ENCODE results near the gene TTC39C.
A peak's percentile ranks its signal among the peaks of the same experiment; 100 is the strongest.

Gene TTC39C

GRCh38 chr18:23970161-23971096, 44.1 kb upstream of the TTC39C start:
- no peak for TF ChIP-seq CTCF (IDR thresholded peaks at IDR 0.05; ENCODE audit: low read depth, low read length)
- no peak for DNase-seq (ENCODE audit: low read depth in 2 of 2)
- no peak overlapping the region for H3K4me3 ChIP-seq (replicated peaks in 1 of 2; ENCODE audit: low read depth in 2 of 2, low read length in 2 of 2)

GRCh38 chr18:23971097-23971440, 43.5 kb upstream of the TTC39C start:
- no peak overlapping the region for H3K4me3 ChIP-seq (replicated peaks in 1 of 2; ENCODE audit: low read depth in 2 of 2, low read length in 2 of 2)
- no peak for TF ChIP-seq CTCF (IDR thresholded peaks at IDR 0.05; ENCODE audit: low read depth, low read length)
- no peak for DNase-seq (ENCODE audit: low read depth in 2 of 2)

GRCh38 chr18:23971666-23972230, 42.8 kb upstream of the TTC39C start:
- no peak overlapping the region for H3K4me3 ChIP-seq (replicated peaks in 1 of 2; ENCODE audit: low read depth in 2 of 2, low read length in 2 of 2)
- no peak for DNase-seq (ENCODE audit: low read depth in 2 of 2)
- TF ChIP-seq CTCF (IDR thresholded peaks at IDR 0.05; ENCODE audit: low read depth, low read length): no peak

- no peak overlapping the region for H3K4me3 ChIP-seq (replicated peaks in 1 of 2; ENCODE audit: low read depth in 2 of 2, low read length in 2 of 2)
- no peak for TF ChIP-seq CTCF (IDR thresholded peaks at IDR 0.05; ENCODE audit: low read depth, low read length)
- no peak for DNase-seq (ENCODE audit: low read depth in 2 of 2)
Measured at GRCh38 chr18:23972453-23972852, 42.1 kb upstream of the TTC39C start.

- no peak overlapping the region for H3K4me3 ChIP-seq (replicated peaks in 1 of 2; ENCODE audit: low read depth in 2 of 2, low read length in 2 of 2)
- no peak for DNase-seq (ENCODE audit: low read depth in 2 of 2)
- TF ChIP-seq CTCF (IDR thresholded peaks at IDR 0.05; ENCODE audit: low read depth, low read length): no peak
Measured at GRCh38 chr18:23977103-23977502, 37.5 kb upstream of the TTC39C start.

- H3K4me3 ChIP-seq (replicated peaks in 1 of 2; ENCODE audit: low read depth in 2 of 2, low read length in 2 of 2): no peak overlapping the region
- no peak for TF ChIP-seq CTCF (IDR thresholded peaks at IDR 0.05; ENCODE audit: low read depth, low read length)
- DNase-seq (ENCODE audit: low read depth in 2 of 2): peak; percentile 51 to 75
Measured at GRCh38 chr18:23977719-23978483, 36.7 kb upstream of the TTC39C start.
